COR-L47 (cell line): ENCODE measurements around the gene FMN1.

ENCODE experiments used
- DNase-seq: peaks from one replicate; lab custom pipeline; 2025; lab: John Stamatoyannopoulos, UW

FMN1 gene

GRCh38 chr15:32723171-32723948, 471.2 kb downstream of the FMN1 start:
- no peak for DNase-seq

GRCh38 chr15:32722136-32722535, 472.4 kb downstream of the FMN1 start:
- no peak for DNase-seq

GRCh38 chr15:32721596-32721995, 472.9 kb downstream of the FMN1 start:
- no peak for DNase-seq

- DNase-seq, result no peak
Measured at GRCh38 chr15:32718821-32719716, 475.4 kb downstream of the FMN1 start.

- DNase-seq, result no peak
Measured at GRCh38 chr15:32718227-32718820, 476.2 kb downstream of the FMN1 start.

GRCh38 chr15:32717426-32718226, 476.9 kb downstream of the FMN1 start, which contains the start of gene GREM1:
GREM1 (plus strand) TSS chr15:32718004; CDS start chr15:32730691, 12,687 bp downstream.
- DNase-seq, result no peak

- no peak for DNase-seq
Measured at GRCh38 chr15:32716915-32717425, 477.5 kb downstream of the FMN1 start.

- no peak for DNase-seq
Measured at GRCh38 chr15:32716216-32716914, 478.1 kb downstream of the FMN1 start.
